Stimulated activated CD8-positive, alpha-beta memory T cell treated with anti-CD3 and anti-CD28 coated beads, Interleukin-7, amount 100 ng/mL, for 4 hours (primary cell): ENCODE data around the gene GRAP2.

ENCODE experiments used
- DNase-seq, 2 donors: peaks; one replicate each; pipeline ENCODE4 v3.0.0-alpha.2; 2020; ENCODE audit warnings: low read depth in 2 of 2

GRAP2 gene

GRCh38 chr22:39965748-39966147 is 64.9 kb downstream of the GRAP2 start:
- no peak for DNase-seq

GRCh38 chr22:39966470-39966869 is 65.6 kb downstream of the GRAP2 start:
- DNase-seq, result no peak

- DNase-seq, result no peak
Measured at GRCh38 chr22:39967103-39967829, 66.4 kb downstream of the GRAP2 start.

GRCh38 chr22:39967996-39968972 is 67.4 kb downstream of the GRAP2 start:
- DNase-seq, result no peak

- DNase-seq, result no peak
Measured at GRCh38 chr22:39970742-39971141, 69.9 kb downstream of the GRAP2 start.

- DNase-seq, result no peak
Measured at GRCh38 chr22:39972641-39973040, 71.8 kb downstream of the GRAP2 start.

GRCh38 chr22:39973656-39974055 is 72.8 kb downstream of the GRAP2 start:
- no peak for DNase-seq

- DNase-seq, result no peak
Measured at GRCh38 chr22:39974065-39974464, 73.2 kb downstream of the GRAP2 start.

- DNase-seq, result no peak
Measured at GRCh38 chr22:39979048-39979447, 78.2 kb downstream of the GRAP2 start.

GRCh38 chr22:39979458-39979857 is 78.6 kb downstream of the GRAP2 start:
- DNase-seq, result no peak

- no peak for DNase-seq
Measured at GRCh38 chr22:39980596-39980995, 79.7 kb downstream of the GRAP2 start.

- no peak for DNase-seq
Measured at GRCh38 chr22:39983346-39983745, 82.5 kb downstream of the GRAP2 start.

GRCh38 chr22:39984006-39984405 is 83.1 kb downstream of the GRAP2 start:
- DNase-seq, result no peak

- no peak for DNase-seq
Measured at GRCh38 chr22:39984746-39985145, 83.9 kb downstream of the GRAP2 start.

- DNase-seq, result no peak
Measured at GRCh38 chr22:39985383-39986035, 84.6 kb downstream of the GRAP2 start.

GRCh38 chr22:39988386-39989114 is 87.7 kb downstream of the GRAP2 start:
- no peak for DNase-seq

- no peak for DNase-seq
Measured at GRCh38 chr22:39989633-39990032, 88.7 kb downstream of the GRAP2 start.

- no peak for DNase-seq
Measured at GRCh38 chr22:39990686-39991085, 89.8 kb downstream of the GRAP2 start.

GRCh38 chr22:39991159-39991860 is 90.4 kb downstream of the GRAP2 start:
- DNase-seq, result no peak

- no peak for DNase-seq
Measured at GRCh38 chr22:39992088-39992826, 91.4 kb downstream of the GRAP2 start.
